Stimulated activated CD4-positive, alpha-beta T cell treated with anti-CD3 and anti-CD28 coated beads, TNF-alpha, amount 100 ng/mL, for 24 hours (primary cell): Measurements from ENCODE around the gene LEP.

Experiments used
- DNase-seq, 3 experiments: peaks; one replicate each; pipeline ENCODE4 v3.0.0-alpha.2; 2020; ENCODE audit warnings: low read depth in 3 of 3

The LEP gene

GRCh38 chr7:128240696-128241386 lies at the start of gene LEP:
Gene LEP, plus strand, starts transcription at chr7:128241278. Its CDS starts 10,741 bp downstream, at chr7:128252019.
- no peak for DNase-seq

- DNase-seq, result no peak
Measured at GRCh38 chr7:128192497-128193142, 48.5 kb upstream of the LEP start.

GRCh38 chr7:128194533-128195282 lies 46.4 kb upstream of the LEP start:
- DNase-seq, result no peak

DNA sequence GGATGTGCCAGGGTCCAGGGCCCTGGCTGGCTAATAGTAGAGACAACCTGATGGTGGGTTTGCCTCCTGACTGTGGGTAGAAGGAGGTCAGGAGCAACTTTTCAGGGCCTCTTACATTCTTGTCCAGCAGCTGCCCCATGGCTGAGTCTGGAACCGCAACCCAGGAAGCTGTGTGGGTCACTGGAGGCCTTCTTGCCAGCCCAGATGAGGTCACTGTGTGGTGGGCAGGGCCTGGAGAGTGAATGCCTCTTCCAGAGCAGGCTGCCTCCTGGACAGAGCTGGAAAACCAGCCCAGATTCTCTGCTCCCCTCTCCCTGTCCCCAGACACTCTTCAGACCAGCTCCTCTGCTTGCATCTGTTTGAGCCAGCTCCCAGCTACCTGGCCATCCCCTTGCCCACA lies 43.5 kb upstream of the LEP start:
- DNase-seq, result no peak

GRCh38 chr7:128197989-128198580 lies 43.0 kb upstream of the LEP start:
- no peak for DNase-seq

- no peak for DNase-seq
Measured at GRCh38 chr7:128200376-128200775, 40.7 kb upstream of the LEP start.

- DNase-seq, result no peak
Measured at GRCh38 chr7:128201067-128201689, 39.9 kb upstream of the LEP start.

DNA sequence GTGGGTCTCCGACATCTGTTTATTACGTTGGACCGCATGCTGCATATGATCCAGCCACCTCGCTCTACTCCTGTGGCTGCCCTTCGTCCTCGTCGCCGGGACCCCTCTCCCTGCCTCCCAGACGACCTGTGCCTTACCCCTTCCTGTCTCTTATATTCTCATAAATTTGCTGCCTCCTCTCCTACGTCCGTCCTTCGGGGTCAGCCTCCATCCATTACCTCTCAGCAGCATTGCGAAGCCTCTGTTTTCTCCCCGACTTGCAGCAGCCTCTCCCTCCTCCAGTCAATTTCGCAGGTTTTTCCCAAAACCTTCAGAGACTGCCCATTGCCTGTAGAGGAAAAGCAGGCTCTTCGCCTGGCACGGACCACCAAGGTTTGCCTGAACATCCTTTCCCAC lies 39.4 kb upstream of the LEP start:
- DNase-seq, result no peak

- DNase-seq, result no peak
Measured at GRCh38 chr7:128202287-128202957, 38.7 kb upstream of the LEP start.

DNA sequence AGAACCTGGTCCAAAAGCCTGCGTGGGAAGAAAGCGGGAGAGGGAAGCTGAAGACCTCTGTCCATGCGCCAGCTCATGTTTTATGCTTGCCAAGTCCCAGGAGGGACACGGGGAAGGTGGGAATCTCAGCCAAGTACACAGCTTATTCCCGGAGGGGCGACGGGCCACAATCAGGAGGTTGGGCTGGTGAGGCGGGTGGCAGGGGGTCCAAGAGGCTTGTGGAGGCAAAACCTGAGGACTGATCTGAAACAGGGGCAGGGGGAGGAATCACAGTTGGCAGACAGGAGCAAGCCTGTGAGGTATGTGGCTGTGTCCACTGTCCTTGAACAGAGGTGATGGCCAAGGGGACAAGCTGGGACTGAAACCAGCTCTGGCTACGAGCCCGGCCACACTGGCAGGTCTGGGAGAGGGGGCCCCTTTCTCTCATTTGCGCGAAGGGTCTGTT lies 38.0 kb upstream of the LEP start:
- no peak for DNase-seq

DNA sequence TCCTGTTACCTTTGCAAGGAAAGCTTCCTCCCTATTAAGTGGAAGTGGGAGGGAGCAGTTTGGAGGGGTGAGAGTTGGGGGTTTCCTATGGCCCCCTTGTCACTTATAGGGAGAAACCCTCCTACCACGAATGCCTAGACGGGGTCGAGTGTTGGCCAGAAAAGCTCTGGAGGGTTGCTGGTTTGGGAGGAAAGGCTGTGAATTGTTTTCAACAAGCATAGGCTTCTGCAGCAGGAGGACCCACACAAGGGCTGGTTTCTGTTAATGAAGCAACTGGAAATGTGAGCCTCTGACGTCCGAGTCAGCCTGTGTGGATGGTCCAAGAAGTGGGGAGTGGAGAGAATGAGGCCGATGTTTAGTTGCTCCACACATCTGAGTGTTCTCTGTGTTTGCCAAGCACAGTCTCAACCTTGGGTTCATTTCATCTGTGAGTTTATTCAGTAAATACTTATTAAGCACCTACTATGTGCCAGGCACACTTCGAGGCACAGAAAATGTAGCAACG lies 37.3 kb upstream of the LEP start:
- DNase-seq, result no peak

GRCh38 chr7:128204455-128204854 lies 36.6 kb upstream of the LEP start:
- DNase-seq, result no peak

DNA sequence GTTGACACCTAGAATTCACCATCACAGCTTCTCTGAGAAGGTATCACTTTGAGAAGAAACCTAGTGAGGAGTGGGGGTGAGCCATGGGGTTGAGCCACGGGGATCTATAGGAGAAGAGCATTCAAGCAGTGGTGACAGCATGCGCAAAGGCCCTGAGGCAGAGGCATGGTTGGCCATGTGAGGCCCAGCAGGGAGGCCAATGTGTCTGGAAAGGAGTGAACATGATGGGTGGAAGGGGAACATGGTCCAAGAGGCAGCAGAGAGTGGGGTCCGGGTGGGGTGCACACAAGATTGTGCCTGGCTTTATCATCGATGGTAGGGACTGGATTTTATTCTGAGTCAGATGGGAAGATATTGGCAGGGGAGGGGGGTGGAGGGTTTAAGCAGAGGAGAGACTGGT lies 36.0 kb upstream of the LEP start:
- DNase-seq, result no peak

- DNase-seq, result no peak
Measured at GRCh38 chr7:128206017-128206746, 34.9 kb upstream of the LEP start.

- no peak for DNase-seq
Measured at GRCh38 chr7:128206747-128207500, 34.2 kb upstream of the LEP start.

- DNase-seq, result no peak
Measured at GRCh38 chr7:128207609-128208008, 33.5 kb upstream of the LEP start.

DNA sequence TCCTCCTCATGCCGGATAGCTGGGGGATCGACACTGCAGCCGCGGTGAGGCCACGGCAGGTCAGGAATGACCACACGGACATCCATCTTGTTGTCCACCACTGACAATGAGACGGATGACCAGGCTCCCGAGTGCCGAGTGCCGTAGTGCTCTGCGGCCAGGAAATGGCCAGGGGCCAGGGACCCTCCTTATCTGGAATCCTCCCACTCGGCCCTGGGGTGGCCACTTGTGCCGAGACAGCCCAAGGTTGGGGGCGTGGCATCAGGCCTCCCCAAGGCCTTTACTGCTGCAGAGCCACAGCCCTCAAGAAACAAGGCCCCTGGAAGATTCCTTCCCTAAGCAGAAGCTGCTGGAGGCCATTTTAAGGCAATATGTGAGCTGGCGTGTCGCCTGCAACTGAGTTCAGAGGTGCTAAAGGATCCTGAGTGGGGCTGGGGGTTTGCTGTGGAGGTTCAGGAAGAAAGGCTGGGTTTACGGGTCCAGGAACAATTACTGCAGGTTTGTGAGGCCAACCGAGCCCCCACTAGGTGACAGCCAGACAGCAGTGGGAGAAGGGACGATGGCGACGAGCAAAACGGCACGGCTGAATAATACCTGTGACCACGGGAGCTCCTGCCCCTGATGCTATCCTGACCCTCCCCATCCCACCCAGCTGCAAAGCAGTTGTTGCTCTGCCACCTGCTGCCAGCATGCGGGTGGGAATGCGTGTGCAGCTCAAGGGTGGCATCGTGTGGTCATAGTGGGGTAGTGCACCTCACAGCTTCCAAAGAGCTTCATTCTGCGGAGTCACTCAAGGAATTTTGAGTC lies 31.6 kb upstream of the LEP start:
- peak; percentile 41 to 62 (median 41) for DNase-seq

DNA sequence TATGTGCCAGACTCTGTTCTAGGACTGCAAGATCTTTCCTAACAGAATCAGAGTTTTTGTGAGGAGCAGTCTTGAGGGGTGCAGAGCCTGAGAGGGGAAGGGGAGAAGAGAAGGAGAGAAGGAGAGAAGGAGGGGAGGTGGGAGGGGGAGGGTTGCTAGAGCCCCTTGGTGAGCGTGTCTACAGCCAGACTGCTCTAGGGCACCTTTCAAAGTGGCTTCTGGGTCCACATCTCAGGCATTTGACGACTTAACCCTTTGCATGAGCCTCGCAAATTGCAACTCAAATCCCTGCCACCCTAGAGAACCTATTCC lies 31.1 kb upstream of the LEP start:
- no peak for DNase-seq
